Right cardiac atrium (tissue), 5 donors: ENCODE data around the gene CARS2. TPM values are rescaled to one million over a fixed set of nuclear protein-coding genes. Genes with fewer than 3 reads are reported as not detected.
A peak's percentile ranks its signal among the peaks of the same experiment; 100 is the strongest.
"Not testable (repeated sequence)": the region's sequence is repeated elsewhere in the genome, so short reads cannot be mapped to it uniquely, and the experiment has no call there.

Experiments used
- ATAC-seq, 2 donors: fragments of 200-7000 bp; cut with Tn5 transposase; one replicate each; pipeline versions ENCODE4 v1.8.0 to v1.9.1; 2020; ENCODE audit warnings: moderate library complexity in 2 of 2, mild to moderate bottlenecking in 1 of 2
- DNase-seq, 3 donors: peaks; one replicate each; pipeline ENCODE4 v3.0.0-alpha.2; 2020
- H3K27ac ChIP-seq: one replicate; pipeline ENCODE4 v1.5.1; 2013; ENCODE audit warnings: mild to moderate bottlenecking, low read length, control low read depth, moderate library complexity
- H3K27me3 ChIP-seq: one replicate; pipeline ENCODE4 v1.6.1; 2013; ENCODE audit not compliant: control insufficient read depth, insufficient read depth
- H3K4me1 ChIP-seq: one replicate; pipeline ENCODE4 v1.6.1; 2013; ENCODE audit warnings: low read length; ENCODE audit not compliant: control insufficient read depth, insufficient read depth
- H3K4me3 ChIP-seq: one replicate; pipeline ENCODE4 v1.5.1; 2013; ENCODE audit warnings: low read length, control low read depth
- H3K9me3 ChIP-seq: one replicate; pipeline ENCODE4 v1.6.1; 2013; ENCODE audit warnings: low read length; ENCODE audit not compliant: control insufficient read depth
- WGBS: extraction: QIAGEN DNeasy Blood & Tissue Kit; methylation state at CpG from one replicate; pipeline ENCODE4 v1.1.7; 2013; 5-methylcytosine and 5-hydroxymethylcytosine counted together
- intact Hi-C, 4 donors: fragments of 100-400 bp; cut with DNase I; formaldehyde crosslinking; loops; one replicate each; pipeline versions ENCODE4 v1.11.0 to v1.14.0; 2022 to 2023
- polyA plus RNA-seq: library from polyadenylated mRNA; stranded (reverse); fragments of 200-250 nt; gene quantifications from one replicate; pipeline ENCODE4 v1.2.3, GENCODE V29; 2013
- total RNA-seq, 4 donors: library from RNA; stranded (reverse); fragmentation: NEBNext Ultra II Directional; extraction: Animal tissue kit (Norgen Biotek cat#: 25700); gene quantifications; one replicate each; pipeline ENCODE4 v1.2.1, GENCODE V29; 2021
- donor health status: healthy with polysubstance abuse.
- donor health status: DM: no; HTN: yes; CAD: no.
- donor health status: DM: no; HTN: no; CAD: no.
- donor health status: DM: no; HTN: yes; CAD: no; lungs with severe emphysema.
- donor health status: DM: yes; HTN: yes; CAD: no.

The CARS2 gene
- total and polyA plus RNA-seq, 5 donors = 36.5 to 51.0 (median 37.8) TPM

GRCh38 chr13:110706570-110707372, 855 bp upstream of the CARS2 start:
- Histone ChIP-seq H3K27me3 (no peaks in the 10 kb centered on the region), H3K4me1 (peaks cover 12% of the 10 kb centered on the region), H3K4me3 (peak overlapping the region; percentile 66), H3K9me3 (no peaks in the 10 kb centered on the region), H3K27ac (peak overlapping the region; percentile 10)
- WGBS = 60% methylated on average over 8 of the region's 8 CpGs
- intact Hi-C loops = no loop called here
- DNase-seq = no peak
- peak; percentile 1 to 16 for ATAC-seq

GRCh38 chr13:110705356-110705825, 525 bp downstream of the CARS2 start:
- Histone ChIP-seq H3K27me3 (no peaks in the 10 kb centered on the region), H3K4me1 (peaks cover 12% of the 10 kb centered on the region), H3K4me3 (peak overlapping the region; percentile 66), H3K27ac (peak overlapping the region; percentile 54), H3K9me3 (no peaks in the 10 kb centered on the region)
- intact Hi-C loops = no loop called here
- DNase-seq (no peak), ATAC-seq (no peak)
- WGBS = 5% methylated on average over 12 of the region's 12 CpGs

GRCh38 chr13:110702591-110703526, 3.1 kb downstream of the CARS2 start:
- Histone ChIP-seq H3K9me3 (no peaks in the 10 kb centered on the region), H3K27me3 (no peaks in the 10 kb centered on the region), H3K4me3 (no peak overlapping the region), H3K27ac (no peak overlapping the region), H3K4me1 (peaks cover 12% of the 10 kb centered on the region)
- WGBS = 77% methylated on average over 15 of the region's 15 CpGs
- DNase-seq (no peak), ATAC-seq (no peak)
- intact Hi-C loops = no loop called here

GRCh38 chr13:110702089-110702488, 3.8 kb downstream of the CARS2 start:
- no peak overlapping the region for H3K27ac ChIP-seq
- ATAC-seq (no peak), DNase-seq (no peak)
- 37% methylated on average over 3 of the region's 3 CpGs for WGBS
- H3K4me1 ChIP-seq = peaks cover 12% of the 10 kb centered on the region
- no peaks in the 10 kb centered on the region for H3K9me3 ChIP-seq
- H3K27me3 ChIP-seq = no peaks in the 10 kb centered on the region
- H3K4me3 ChIP-seq = no peak overlapping the region
- intact Hi-C loops = no loop called here

- H3K4me3 ChIP-seq, H3K27me3 ChIP-seq, intact Hi-C loops, H3K4me1 ChIP-seq, DNase-seq, H3K27ac ChIP-seq, ATAC-seq, H3K9me3 ChIP-seq: not testable (repeated sequence)
- WGBS = 97% methylated on average over 7 of the region's 7 CpGs
Measured at GRCh38 chr13:110701061-110701460, 4.9 kb downstream of the CARS2 start.

- Histone ChIP-seq H3K4me3 (no peak overlapping the region), H3K27me3 (no peaks in the 10 kb centered on the region), H3K27ac (no peak overlapping the region), H3K9me3 (no peaks in the 10 kb centered on the region), H3K4me1 (peaks cover 7% of the 10 kb centered on the region)
- DNase-seq (no peak), ATAC-seq (no peak)
- intact Hi-C loops = no loop called here
- 82% methylated on average over 8 of the region's 8 CpGs for WGBS
Measured at GRCh38 chr13:110700641-110701040, 5.3 kb downstream of the CARS2 start.

- peaks cover 7% of the 10 kb centered on the region for H3K4me1 ChIP-seq
- intact Hi-C loops = no loop called here
- DNase-seq = no peak
- H3K27me3 ChIP-seq = no peaks in the 10 kb centered on the region
- no peaks in the 10 kb centered on the region for H3K9me3 ChIP-seq
- no peak overlapping the region for H3K4me3 ChIP-seq
- no peak overlapping the region for H3K27ac ChIP-seq
- WGBS = 93% methylated on average over 14 of the region's 14 CpGs
- ATAC-seq = no peak
Measured at GRCh38 chr13:110700186-110700585, 5.7 kb downstream of the CARS2 start.

GRCh38 chr13:110699148-110700145, 6.5 kb downstream of the CARS2 start:
- ATAC-seq = no peak
- peaks cover 7% of the 10 kb centered on the region for H3K4me1 ChIP-seq
- no peak overlapping the region for H3K27ac ChIP-seq

GRCh38 chr13:110698689-110699088, 7.2 kb downstream of the CARS2 start:
- intact Hi-C loops = no loop called here
- no peaks in the 10 kb centered on the region for H3K9me3 ChIP-seq
- H3K27me3 ChIP-seq = no peaks in the 10 kb centered on the region
- H3K4me1 ChIP-seq = peaks cover 7% of the 10 kb centered on the region
- ATAC-seq = no peak
- DNase-seq = no peak
- H3K27ac ChIP-seq = no peak overlapping the region
- 94% methylated on average over 4 of the region's 4 CpGs for WGBS
- H3K4me3 ChIP-seq = no peak overlapping the region

More at GRCh38 chr13:110699148-110700145, 6.5 kb downstream of the CARS2 start:
- intact Hi-C loops = no loop called here
- Histone ChIP-seq H3K4me3 (no peak overlapping the region), H3K27me3 (no peaks in the 10 kb centered on the region), H3K9me3 (no peaks in the 10 kb centered on the region)
- no peak for DNase-seq
- 84% methylated on average over 15 of the region's 15 CpGs for WGBS

GRCh38 chr13:110697842-110698241, 8.1 kb downstream of the CARS2 start:
- WGBS = 90% methylated on average over 4 of the region's 4 CpGs
- H3K4me3 ChIP-seq = no peak overlapping the region
- H3K9me3 ChIP-seq = no peaks in the 10 kb centered on the region
- peaks cover 4% of the 10 kb centered on the region for H3K4me1 ChIP-seq
- DNase-seq (no peak), ATAC-seq (no peak)
- intact Hi-C loops = no loop called here
- H3K27me3 ChIP-seq = no peaks in the 10 kb centered on the region
- H3K27ac ChIP-seq = no peak overlapping the region
